Activated CD4-positive, alpha-beta T cell treated with anti-CD3 and anti-CD28 coated beads, Interleukin-10, Interleukin-2, amounts not matched to agents 100 ng/mL and 50 ng/mL, durations not matched to agents 16 hours and 8 hours (primary cell): ENCODE results near the gene MAP3K2.

Experiments
- DNase-seq: peaks from one replicate; pipeline ENCODE4 v3.0.0-alpha.2; 2020

The MAP3K2 gene

DNA sequence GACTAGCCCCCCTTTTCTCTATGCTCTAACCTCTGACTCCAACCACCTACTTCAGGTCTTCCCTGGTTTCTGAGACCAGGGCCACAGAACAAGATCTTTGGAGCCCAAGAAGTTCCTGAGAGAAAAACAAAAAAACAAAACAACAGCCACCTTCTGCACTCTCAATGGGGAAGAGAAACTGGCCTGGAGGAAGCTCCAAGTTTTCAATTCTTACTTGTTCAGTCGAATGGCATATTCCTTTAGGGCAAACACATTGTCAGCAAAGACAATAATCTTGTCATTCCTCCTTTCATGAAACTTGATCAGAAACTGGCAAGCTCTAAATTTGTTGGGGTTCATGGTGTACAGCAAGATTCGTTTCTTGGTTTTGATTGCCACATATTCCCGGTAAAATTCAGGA, 108.8 kb downstream of the MAP3K2 start:
- no peak for DNase-seq

DNA sequence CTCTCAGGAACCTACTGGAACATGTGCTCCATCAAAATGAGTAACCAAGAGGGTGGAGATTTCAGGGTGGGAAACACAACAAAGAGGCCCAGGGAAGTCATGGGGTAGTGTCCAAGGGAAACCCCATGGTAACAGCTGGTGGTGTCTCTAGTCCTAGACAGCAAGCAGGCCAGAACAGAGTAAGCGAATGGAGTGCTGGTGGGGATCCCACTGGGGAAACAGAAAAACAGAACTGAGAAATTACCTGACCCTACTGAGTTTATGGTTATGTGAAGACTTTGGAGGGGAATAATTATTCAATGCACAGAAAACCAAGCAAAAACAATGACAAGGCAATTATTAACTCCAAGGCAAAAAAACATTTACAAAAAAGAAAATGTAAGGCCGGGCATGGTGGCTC, 110.7 kb downstream of the MAP3K2 start:
- DNase-seq, result no peak

DNA sequence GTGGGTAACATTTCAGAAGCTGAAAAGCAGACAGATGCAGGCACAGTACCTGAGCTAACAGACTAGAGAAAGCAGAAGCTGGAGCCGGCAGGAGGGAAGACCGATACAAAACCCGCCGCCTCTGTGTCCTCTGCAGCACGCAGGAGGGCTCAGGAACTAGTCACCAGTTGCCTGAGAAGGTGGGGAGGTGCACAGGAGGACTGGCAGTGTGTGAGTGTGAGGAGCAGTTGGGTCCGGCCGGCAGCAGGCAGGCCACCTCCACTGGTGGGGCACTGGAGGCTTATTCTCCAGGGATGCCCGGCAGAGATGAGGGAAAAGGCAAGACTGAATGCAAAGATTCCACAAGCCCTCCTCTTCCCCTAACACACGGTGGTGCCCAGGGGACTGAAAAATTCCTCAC, 112.0 kb downstream of the MAP3K2 start:
- DNase-seq, result no peak

DNA sequence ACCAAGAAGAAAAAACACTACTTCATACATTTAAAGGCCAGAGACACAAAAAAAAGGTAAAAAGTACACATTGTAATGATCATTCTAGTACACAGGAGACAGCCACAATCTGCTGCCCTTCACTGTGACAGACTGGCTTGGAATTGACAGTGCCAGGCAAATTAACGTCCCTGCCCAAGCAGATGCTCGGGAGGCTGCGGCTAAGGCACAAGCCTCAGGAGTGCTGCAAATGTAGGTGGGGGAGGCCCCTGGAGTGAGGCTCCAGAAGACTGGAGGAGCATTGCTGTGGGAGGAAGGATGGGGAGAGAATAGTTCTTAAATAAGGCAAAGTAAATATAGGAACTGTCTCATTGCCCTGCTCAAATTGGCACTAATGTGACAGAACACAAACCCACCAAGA, 112.4 kb downstream of the MAP3K2 start:
- no peak for DNase-seq

DNA sequence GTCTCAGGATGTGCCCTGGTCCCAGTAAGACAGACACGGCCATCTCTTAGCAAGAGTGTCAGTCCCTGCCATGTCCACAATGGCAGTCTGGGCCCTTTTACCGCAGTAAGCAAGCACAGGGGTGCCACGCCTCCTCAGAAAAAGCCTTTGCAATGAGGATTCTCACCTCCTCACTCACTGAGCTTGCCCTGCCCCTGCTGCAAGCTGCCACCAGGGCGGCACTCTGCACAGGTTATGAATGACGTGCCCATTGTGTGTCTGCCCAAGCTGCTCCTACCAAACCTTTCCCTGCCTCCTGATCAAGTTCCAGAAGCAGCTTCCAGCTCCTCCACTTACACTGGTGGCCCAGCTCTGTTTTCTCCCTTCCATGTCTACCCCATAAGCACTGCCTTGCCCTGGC, 117.1 kb downstream of the MAP3K2 start:
- no peak for DNase-seq

DNA sequence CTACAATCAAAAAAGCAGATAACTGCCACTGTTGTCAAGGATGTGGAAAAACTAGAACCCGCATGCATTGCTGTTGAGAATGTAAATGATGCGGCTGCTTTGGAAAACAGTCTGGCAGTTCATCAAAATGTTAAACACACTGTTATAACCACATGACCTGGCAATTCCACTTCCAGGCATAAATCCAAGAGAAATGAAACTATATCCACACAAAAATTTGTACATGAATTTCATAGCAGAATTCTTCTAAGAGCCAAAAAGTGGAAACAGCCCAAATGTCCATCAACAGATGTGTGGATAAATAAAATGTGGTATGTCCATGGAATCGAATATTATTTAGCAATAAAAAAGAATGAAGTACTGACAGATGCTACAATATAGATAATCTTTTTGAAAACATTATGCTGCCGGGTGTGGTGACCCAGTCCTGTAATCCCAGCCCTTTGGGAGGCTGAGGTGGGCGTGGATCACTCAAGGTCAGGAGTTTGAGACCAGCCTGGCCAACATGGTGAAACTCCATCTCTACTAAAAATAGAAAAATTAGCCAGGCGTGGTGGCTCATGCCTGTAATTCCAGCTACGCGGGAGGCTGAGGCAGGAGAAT, 125.9 kb downstream of the MAP3K2 start:
- DNase-seq, result no peak

DNA sequence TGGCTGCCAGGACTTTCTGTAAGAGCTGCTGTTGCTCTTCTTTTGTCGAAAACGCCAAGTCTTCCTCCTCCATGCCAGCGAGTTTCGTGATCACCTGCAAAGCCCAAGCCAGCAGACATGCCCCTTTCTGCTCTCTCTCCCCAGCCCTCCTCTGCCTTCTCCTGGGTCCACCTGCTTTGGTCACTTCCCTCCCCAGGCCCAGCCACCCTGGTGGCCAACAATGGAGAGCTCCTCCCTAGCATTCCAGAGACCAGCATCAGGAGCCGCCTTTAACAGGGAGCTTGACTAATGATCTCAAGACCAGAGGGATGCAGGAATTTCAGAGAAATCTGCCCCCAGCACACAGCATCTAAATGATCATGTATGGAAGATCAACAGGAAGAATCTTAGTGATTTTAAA, 128.4 kb downstream of the MAP3K2 start:
- DNase-seq, result no peak

DNA sequence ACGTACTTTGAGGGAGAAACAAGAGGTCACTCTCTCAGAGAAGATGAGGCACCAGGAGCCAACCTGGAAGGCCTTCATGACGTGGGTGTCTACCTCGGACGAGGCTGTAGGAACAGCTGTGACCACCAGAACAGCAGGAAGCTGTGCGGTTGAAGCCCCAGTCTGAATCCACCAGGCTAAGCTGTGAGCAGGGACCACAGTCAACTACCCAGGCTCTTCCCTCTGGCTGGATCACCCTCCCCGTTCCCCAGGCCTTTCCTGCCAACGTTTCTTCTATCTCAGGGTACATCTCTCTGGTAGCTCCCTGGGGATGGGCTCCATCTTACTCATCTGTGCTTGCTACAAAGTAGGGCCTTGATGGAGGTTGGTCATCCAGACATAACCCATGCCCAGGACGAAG, 130.9 kb downstream of the MAP3K2 start:
- DNase-seq, result no peak

DNA sequence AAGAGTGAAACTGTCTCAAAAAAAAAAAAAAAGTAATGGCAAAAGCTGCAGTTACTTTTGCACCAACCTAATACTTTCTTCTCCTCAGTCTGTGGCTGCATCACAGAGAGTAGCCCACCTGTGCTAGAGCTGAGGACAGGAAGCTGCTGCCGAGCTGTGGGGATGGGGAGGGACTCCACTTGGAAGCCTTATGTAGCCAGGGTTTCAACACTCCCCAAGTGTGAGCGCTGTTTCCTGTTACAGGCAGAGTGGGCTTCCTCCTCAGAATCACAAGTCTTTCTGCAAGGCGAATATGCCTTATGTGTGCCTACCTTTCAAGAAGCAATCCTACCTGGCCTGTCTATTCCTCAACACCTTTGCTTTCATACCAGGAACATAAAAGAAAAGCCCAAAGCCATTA, 131.4 kb downstream of the MAP3K2 start:
- no peak for DNase-seq

DNA sequence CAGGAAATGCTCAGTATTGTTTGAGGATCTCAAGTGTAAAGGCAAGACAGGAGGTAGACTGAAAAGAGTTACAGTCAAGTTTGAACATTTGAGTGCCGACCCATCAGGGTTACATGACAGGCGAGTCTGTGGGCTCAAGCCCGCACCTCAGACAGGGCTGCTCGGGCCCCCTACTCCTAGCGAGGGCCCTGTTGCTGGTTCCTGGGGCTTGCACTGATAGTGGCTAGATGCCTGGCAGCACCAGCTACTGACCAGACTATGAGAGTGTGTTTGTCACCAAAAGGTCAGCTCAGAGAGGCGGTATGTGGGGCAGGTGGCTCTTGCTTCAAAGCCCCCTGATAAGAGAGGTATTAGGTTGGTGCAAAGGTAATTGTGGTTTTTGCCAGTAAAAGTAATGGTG, 132.1 kb downstream of the MAP3K2 start:
- no peak for DNase-seq

DNA sequence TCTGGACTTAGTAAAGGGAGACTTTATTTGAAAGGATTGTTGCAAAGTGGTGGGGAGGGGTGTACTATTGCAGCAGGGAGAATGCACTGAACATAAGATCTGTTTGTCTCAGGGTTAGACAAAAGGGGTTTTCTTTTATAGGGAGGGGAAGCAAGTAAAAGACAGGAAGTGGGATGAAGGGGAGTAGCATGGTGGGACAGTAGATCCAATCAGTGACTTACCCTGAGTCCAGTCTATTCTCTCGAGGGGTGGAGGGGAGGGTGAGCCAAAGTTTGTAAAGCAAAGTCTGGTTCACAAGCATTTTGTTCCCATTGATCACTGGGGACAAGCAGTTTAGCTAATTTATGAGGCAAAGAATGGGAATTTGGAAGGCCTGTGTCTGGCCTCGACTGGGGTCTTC, 132.6 kb downstream of the MAP3K2 start:
- no peak for DNase-seq

DNA sequence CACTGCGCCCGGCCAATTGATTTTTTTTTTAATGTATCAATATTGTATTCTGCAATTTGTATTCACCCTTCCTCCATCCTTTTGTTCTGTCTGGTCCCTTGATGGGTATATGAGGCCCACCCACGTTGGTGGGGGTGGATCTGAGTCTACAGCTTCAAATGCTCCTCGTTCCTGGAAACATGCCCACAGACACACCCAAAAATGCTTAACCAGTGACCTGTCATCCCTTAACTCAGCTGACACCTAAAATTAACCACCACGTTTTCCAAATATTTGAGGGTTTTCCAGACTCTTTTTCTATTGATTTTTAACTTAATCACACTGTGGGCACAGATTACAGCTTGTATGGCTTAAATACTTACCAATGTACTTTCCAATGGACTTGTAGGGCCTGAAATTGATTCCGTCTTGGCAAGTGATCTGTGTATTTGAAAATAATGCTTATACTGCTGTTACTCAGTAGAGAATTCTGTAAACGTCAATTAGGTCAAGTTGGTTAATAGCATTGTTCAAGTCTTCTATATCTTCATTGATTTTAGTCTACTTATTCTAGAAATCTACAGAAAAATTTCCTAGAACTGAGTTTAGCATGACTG, 133.3 kb downstream of the MAP3K2 start:
- DNase-seq, result no peak
